ENCODE measurements around the gene CASZ1. TPM values are rescaled to one million over a fixed set of nuclear protein-coding genes. Genes with fewer than 3 reads are reported as not detected.

CASZ1 gene
- polyA plus RNA-seq, 2 of the 4 experiments (the other 2 are of a cell fraction), result 0.52 to 1.2 TPM

GRCh38 chr1:10829965-10830515, 33.6 kb upstream of the CASZ1 start:
- ATAC-seq (no peak), FAIRE-seq (no peak), DNase-seq (ENCODE audit: low read depth in 1 of 2, low spot score in 1 of 2) (no peak)
- TF ChIP-seq SMC3 (IDR thresholded peaks at IDR 0.05) (no peak), HOXA7 (CRISPR knock-in tag; IDR thresholded peaks at IDR 0.05) (no peak), REST (IDR thresholded peaks at IDR 0.05) (no peak), CTCF (IDR thresholded peaks at IDR 0.05) (no peak), HOXB5 (CRISPR knock-in tag; IDR thresholded peaks at IDR 0.05) (no peak), BHLHE40 (IDR thresholded peaks at IDR 0.05; ENCODE audit: low read depth, low read length) (no peak), HES2 (IDR thresholded peaks at IDR 0.05) (no peak), RCOR1 (IDR thresholded peaks at IDR 0.05; ENCODE audit: low read depth, low read length) (no peak), RAD21 (conservative IDR thresholded peaks at IDR 0.05 in 1 of 2, IDR thresholded peaks at IDR 0.05 in 1 of 2) (no peak), RNF2 (IDR thresholded peaks at IDR 0.05; ENCODE audit: borderline replicate concordance, low read depth) (no peak), USF2 (IDR thresholded peaks at IDR 0.05) (no peak), ELK1 (IDR thresholded peaks at IDR 0.05; ENCODE audit: low read depth, low read length) (no peak), NR3C1 (IDR thresholded peaks at IDR 0.05) (no peak), CBX8 (IDR thresholded peaks at IDR 0.05) (no peak), POLR2AphosphoS2 (conservative IDR thresholded peaks at IDR 0.05; ENCODE audit: low read length) (no peak), TFCP2L1 (CRISPR knock-in tag; IDR thresholded peaks at IDR 0.05) (no peak)
- CTCF ChIA-PET, result interaction anchor here (1.4 kb wide), 1 partner anchor 37 kb away, joined by 4 read pairs; no protein-coding TSS in a partner anchor
- no peaks in the 10 kb centered on the region for H3K9me3 ChIP-seq
- POLR2A ChIA-PET, result no interaction called here
- no peak overlapping the region for H3K27ac ChIP-seq
- H3K4me2 ChIP-seq, result no peak overlapping the region
- peaks cover 9% of the 10 kb centered on the region for H3K4me1 ChIP-seq
- WGBS (ENCODE audit: missing lambda C conversion rate), result 86% methylated on average over 16 of the region's 17 CpGs
- no peak overlapping the region for H3K4me3 ChIP-seq

GRCh38 chr1:10829067-10829818, 32.8 kb upstream of the CASZ1 start:
- no peaks in the 10 kb centered on the region for H3K9me3 ChIP-seq
- WGBS (ENCODE audit: missing lambda C conversion rate), result 64% methylated on average over 14 of the region's 14 CpGs
- TF ChIP-seq PHF8 (IDR thresholded peaks at IDR 0.05; ENCODE audit: borderline replicate concordance, low read depth) (no peak), KDM5A (IDR thresholded peaks at IDR 0.05) (no peak), HEYL (CRISPR knock-in tag; IDR thresholded peaks at IDR 0.05) (no peak), CBX8 (IDR thresholded peaks at IDR 0.05) (no peak), CEBPB (IDR thresholded peaks at IDR 0.05) (no peak), SMC3 (IDR thresholded peaks at IDR 0.05) (no peak)
- H3K4me3 ChIP-seq, result no peak overlapping the region
- DNase-seq (ENCODE audit: low read depth in 1 of 2, low spot score in 1 of 2) (no peak), FAIRE-seq (no peak), ATAC-seq (no peak)
- ChIA-PET POLR2A (no interaction called here), CTCF (interaction anchor here (1.4 kb wide), 1 partner anchor 38 kb away, joined by 4 read pairs; no protein-coding TSS in a partner anchor)
- H3K27ac ChIP-seq, result no peak overlapping the region
- peaks cover 14% of the 10 kb centered on the region for H3K4me1 ChIP-seq
- no peak overlapping the region for H3K4me2 ChIP-seq
